ENCODE data around the gene ATE1.

DNA sequence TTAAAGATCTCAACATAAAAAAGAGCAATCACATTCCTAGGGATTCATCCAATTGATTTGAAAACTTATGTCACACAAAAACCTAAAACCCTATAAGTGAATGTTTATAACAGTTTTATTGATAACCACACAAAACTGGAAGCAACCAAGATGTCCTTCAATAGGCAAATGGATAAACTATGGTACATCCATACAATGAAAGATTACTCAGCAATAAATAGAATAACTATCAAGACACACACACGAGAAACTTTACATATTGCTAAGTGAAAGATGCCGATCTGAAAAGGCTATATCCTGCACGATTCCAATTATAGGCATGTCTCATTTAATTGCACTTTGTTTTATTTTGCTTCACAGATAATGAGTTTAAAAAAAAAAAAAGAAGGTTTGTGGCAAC is 83.3 kb downstream of the ATE1 start:
- TF ChIP-seq CEBPB (IDR thresholded peaks at IDR 0.05) (no peak), EP300 (IDR thresholded peaks at IDR 0.05; ENCODE audit: borderline replicate concordance) (no peak), RAD21 (IDR thresholded peaks at IDR 0.05; ENCODE audit: low read depth) (no peak), CREB1 (IDR thresholded peaks at IDR 0.05; ENCODE audit: low read depth) (no peak), EGR1 (IDR thresholded peaks at IDR 0.05) (no peak), TAF1 (IDR thresholded peaks at IDR 0.05; ENCODE audit: low read depth) (no peak), YY1 (IDR thresholded peaks at IDR 0.05; ENCODE audit: low read depth) (no peak), TEAD4 (IDR thresholded peaks at IDR 0.05) (no peak)
- TF ChIP-seq, protein P1, sequence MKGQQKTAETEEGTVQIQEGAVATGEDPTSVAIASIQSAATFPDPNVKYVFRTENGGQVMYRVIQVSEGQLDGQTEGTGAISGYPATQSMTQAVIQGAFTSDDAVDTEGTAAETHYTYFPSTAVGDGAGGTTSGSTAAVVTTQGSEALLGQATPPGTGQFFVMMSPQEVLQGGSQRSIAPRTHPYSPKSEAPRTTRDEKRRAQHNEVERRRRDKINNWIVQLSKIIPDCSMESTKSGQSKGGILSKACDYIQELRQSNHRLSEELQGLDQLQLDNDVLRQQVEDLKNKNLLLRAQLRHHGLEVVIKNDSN (IDR thresholded peaks at IDR 0.05) = no peak
- TF ChIP-seq, protein P2, sequence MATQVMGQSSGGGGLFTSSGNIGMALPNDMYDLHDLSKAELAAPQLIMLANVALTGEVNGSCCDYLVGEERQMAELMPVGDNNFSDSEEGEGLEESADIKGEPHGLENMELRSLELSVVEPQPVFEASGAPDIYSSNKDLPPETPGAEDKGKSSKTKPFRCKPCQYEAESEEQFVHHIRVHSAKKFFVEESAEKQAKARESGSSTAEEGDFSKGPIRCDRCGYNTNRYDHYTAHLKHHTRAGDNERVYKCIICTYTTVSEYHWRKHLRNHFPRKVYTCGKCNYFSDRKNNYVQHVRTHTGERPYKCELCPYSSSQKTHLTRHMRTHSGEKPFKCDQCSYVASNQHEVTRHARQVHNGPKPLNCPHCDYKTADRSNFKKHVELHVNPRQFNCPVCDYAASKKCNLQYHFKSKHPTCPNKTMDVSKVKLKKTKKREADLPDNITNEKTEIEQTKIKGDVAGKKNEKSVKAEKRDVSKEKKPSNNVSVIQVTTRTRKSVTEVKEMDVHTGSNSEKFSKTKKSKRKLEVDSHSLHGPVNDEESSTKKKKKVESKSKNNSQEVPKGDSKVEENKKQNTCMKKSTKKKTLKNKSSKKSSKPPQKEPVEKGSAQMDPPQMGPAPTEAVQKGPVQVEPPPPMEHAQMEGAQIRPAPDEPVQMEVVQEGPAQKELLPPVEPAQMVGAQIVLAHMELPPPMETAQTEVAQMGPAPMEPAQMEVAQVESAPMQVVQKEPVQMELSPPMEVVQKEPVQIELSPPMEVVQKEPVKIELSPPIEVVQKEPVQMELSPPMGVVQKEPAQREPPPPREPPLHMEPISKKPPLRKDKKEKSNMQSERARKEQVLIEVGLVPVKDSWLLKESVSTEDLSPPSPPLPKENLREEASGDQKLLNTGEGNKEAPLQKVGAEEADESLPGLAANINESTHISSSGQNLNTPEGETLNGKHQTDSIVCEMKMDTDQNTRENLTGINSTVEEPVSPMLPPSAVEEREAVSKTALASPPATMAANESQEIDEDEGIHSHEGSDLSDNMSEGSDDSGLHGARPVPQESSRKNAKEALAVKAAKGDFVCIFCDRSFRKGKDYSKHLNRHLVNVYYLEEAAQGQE (IDR thresholded peaks at IDR 0.05; ENCODE audit: low read depth) = no peak

All from Ishikawa (cell line).